ENCODE results near the gene FITM1. TPM values are rescaled to one million over a fixed set of nuclear protein-coding genes. Genes with fewer than 3 reads are reported as not detected.

FITM1 gene
- total RNA-seq, 1 experiment from 2014 or later, result 0.46 TPM

- BruUV-seq (replicated peaks), result no TSS peak
- no peak for DNase-seq (ENCODE audit: low read depth, low spot score)
- in situ Hi-C loops (cut with HindIII; ENCODE audit: low pct_unique_long_range_greater_than_20kb, low sequenced_read_pairs) (no loop called here), intact Hi-C loops (cut with micrococcal nuclease; ENCODE audit: unreplicated experiment) (no loop called here)
- Histone ChIP-seq H3K9me3 (ENCODE audit: control insufficient read depth, insufficient read depth, low read depth, low read length) (no peaks in the 10 kb centered on the region), H3K4me1 (ENCODE audit: control insufficient read depth, insufficient read depth, low read length) (no peaks in the 10 kb centered on the region), H3K27me3 (ENCODE audit: control insufficient read depth, insufficient read depth, low read length) (no peaks in the 10 kb centered on the region), H3K27ac (ENCODE audit: low read length) (no peak overlapping the region), H3K4me3 (ENCODE audit: low read depth in 2 of 2, low read length in 2 of 2) (peak overlapping the region in 1 of 2 experiments; percentile 16; a peak in 1 of 4 replicates), H3K36me3 (ENCODE audit: control insufficient read depth, insufficient read depth, low read length) (no peaks in the 10 kb centered on the region)
- ChIA-PET CTCF (no interaction called here), POLR2A (no interaction called here)
- ATAC-seq, result no peak
- TF ChIP-seq CTCF (IDR thresholded peaks at IDR 0.05), result no peak
- no peak for TF ChIP-seq TCF7L2 (IDR thresholded peaks at IDR 0.05; ENCODE audit: low read depth, low read length)
- no peak for TF ChIP-seq POLR2AphosphoS5 (IDR thresholded peaks at IDR 0.05; ENCODE audit: low read depth, low read length)
- no peak for TF ChIP-seq REST (IDR thresholded peaks at IDR 0.05; ENCODE audit: insufficient read depth in 1 of 2, low read depth in 2 of 2, low read length in 1 of 2)
- no peak for TF ChIP-seq SIN3A (IDR thresholded peaks at IDR 0.05; ENCODE audit: borderline replicate concordance, insufficient read depth, low read depth, low read length)
Observed at GRCh38 chr14:24172261-24172860, 41.9 kb downstream of the FITM1 start.

- TF ChIP-seq TCF7L2 (IDR thresholded peaks at IDR 0.05; ENCODE audit: low read depth, low read length), result no peak
- TF ChIP-seq CTCF (IDR thresholded peaks at IDR 0.05), result no peak
- TF ChIP-seq SIN3A (IDR thresholded peaks at IDR 0.05; ENCODE audit: borderline replicate concordance, insufficient read depth, low read depth, low read length), result no peak
- no peak for TF ChIP-seq POLR2AphosphoS5 (IDR thresholded peaks at IDR 0.05; ENCODE audit: low read depth, low read length)
- TF ChIP-seq REST (IDR thresholded peaks at IDR 0.05; ENCODE audit: insufficient read depth in 1 of 2, low read depth in 2 of 2, low read length in 1 of 2), result no peak
- DNase-seq (ENCODE audit: low read depth, low spot score) (no peak), ATAC-seq (no peak)
- Histone ChIP-seq H3K27me3 (ENCODE audit: control insufficient read depth, insufficient read depth, low read length) (no peaks in the 10 kb centered on the region), H3K4me3 (ENCODE audit: low read depth in 2 of 2, low read length in 2 of 2) (no peak overlapping the region; a peak in 1 of 4 replicates), H3K4me1 (ENCODE audit: control insufficient read depth, insufficient read depth, low read length) (no peaks in the 10 kb centered on the region; the same call in 1 of the 2 replicates), H3K27ac (ENCODE audit: low read length) (no peak overlapping the region), H3K36me3 (ENCODE audit: control insufficient read depth, insufficient read depth, low read length) (no peaks in the 10 kb centered on the region), H3K9me3 (ENCODE audit: control insufficient read depth, insufficient read depth, low read depth, low read length) (no peaks in the 10 kb centered on the region)
- in situ Hi-C loops (cut with HindIII; ENCODE audit: low pct_unique_long_range_greater_than_20kb, low sequenced_read_pairs), result no loop called here
- intact Hi-C loops (cut with micrococcal nuclease; ENCODE audit: unreplicated experiment), result no loop called here
- ChIA-PET POLR2A (no interaction called here), CTCF (no interaction called here)
- no TSS peak for BruUV-seq (replicated peaks)
Observed at GRCh38 chr14:24172871-24173281, 42.4 kb downstream of the FITM1 start.

Measured in Panc1 (cell line).